GM19438 (cell line): ENCODE results near the gene LAIR2.
"Not testable (repeated sequence)": the region's sequence is repeated elsewhere in the genome, so short reads cannot be mapped to it uniquely, and the experiment has no call there.

Experiments used
- ATAC-seq: cut with Tn5 transposase; IDR thresholded peaks from one replicate; pipeline ENCODE4 v1.9.1; 2021; ENCODE audit warnings: low read depth; ENCODE audit not compliant: unreplicated experiment

The LAIR2 gene

GRCh38 chr19:54464044-54464629 lies 38.5 kb upstream of the LAIR2 start:
- peak; percentile 47 for ATAC-seq

GRCh38 chr19:54464630-54465425 lies 37.8 kb upstream of the LAIR2 start:
- peak; percentile 45 for ATAC-seq

- no peak for ATAC-seq
Measured at GRCh38 chr19:54465426-54466109, 37.1 kb upstream of the LAIR2 start.

GRCh38 chr19:54466110-54466480 lies 36.5 kb upstream of the LAIR2 start:
- ATAC-seq: not testable (repeated sequence)

- ATAC-seq: no peak
Measured at GRCh38 chr19:54469496-54469934, 33.1 kb upstream of the LAIR2 start.

GRCh38 chr19:54470276-54470887 lies 32.2 kb upstream of the LAIR2 start:
- ATAC-seq: no peak

GRCh38 chr19:54470991-54471782 lies 31.4 kb upstream of the LAIR2 start:
- ATAC-seq: no peak

- no peak for ATAC-seq
Measured at GRCh38 chr19:54473071-54473891, 29.4 kb upstream of the LAIR2 start, which contains the start of gene CDC42EP5. TSS of gene CDC42EP5 (minus strand) at chr19:54473296. CDS start at chr19:54465547, 7,749 bp downstream.

GRCh38 chr19:54473892-54474372 lies 28.7 kb upstream of the LAIR2 start:
- ATAC-seq: no peak

GRCh38 chr19:54475706-54476105 lies 26.9 kb upstream of the LAIR2 start:
- no peak for ATAC-seq

- ATAC-seq: no peak
Measured at GRCh38 chr19:54477650-54478049, 25.0 kb upstream of the LAIR2 start.

- no peak for ATAC-seq
Measured at GRCh38 chr19:54478677-54479266, 23.9 kb upstream of the LAIR2 start.

- no peak for ATAC-seq
Measured at GRCh38 chr19:54480051-54480450, 22.6 kb upstream of the LAIR2 start.

- no peak for ATAC-seq
Measured at GRCh38 chr19:54481326-54481930, 21.2 kb upstream of the LAIR2 start.

GRCh38 chr19:54482889-54483288 lies 19.7 kb upstream of the LAIR2 start:
- ATAC-seq: no peak

GRCh38 chr19:54484451-54484850 lies 18.2 kb upstream of the LAIR2 start:
- ATAC-seq: no peak

GRCh38 chr19:54485851-54486250 lies 16.8 kb upstream of the LAIR2 start:
- no peak for ATAC-seq

GRCh38 chr19:54489341-54489740 lies 13.3 kb upstream of the LAIR2 start:
- ATAC-seq: no peak

- no peak for ATAC-seq
Measured at GRCh38 chr19:54489766-54490165, 12.9 kb upstream of the LAIR2 start.
